Activated CD4-positive, alpha-beta T cell treated with anti-CD3 and anti-CD28 coated beads, Interleukin-2, amount 50 U/mL, for 48 hours (primary cell): ENCODE results near the gene ZNF610.

Source experiments
- DNase-seq, 2 experiments: peaks; one replicate each; pipeline ENCODE4 v3.0.0-alpha.2; 2020

ZNF610 gene

DNA sequence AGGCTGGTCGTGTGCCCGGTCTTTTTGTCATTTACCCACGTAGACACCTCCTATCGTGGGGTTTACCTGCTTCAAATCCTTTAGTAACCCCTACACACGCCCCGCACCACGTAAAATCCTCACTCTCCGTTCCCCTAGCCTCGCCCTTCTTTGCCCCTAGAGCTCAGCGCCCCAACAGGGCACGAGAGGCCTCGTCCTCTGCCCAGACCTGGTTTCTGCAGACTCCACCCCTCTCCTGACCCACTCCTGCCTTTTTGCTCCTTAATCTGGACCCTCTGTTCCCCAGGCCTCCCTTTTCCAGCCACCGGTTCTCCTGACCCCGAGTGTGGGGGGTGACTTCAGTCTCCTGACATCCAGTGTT is 62.0 kb downstream of the ZNF610 start:
- no peak for DNase-seq

DNA sequence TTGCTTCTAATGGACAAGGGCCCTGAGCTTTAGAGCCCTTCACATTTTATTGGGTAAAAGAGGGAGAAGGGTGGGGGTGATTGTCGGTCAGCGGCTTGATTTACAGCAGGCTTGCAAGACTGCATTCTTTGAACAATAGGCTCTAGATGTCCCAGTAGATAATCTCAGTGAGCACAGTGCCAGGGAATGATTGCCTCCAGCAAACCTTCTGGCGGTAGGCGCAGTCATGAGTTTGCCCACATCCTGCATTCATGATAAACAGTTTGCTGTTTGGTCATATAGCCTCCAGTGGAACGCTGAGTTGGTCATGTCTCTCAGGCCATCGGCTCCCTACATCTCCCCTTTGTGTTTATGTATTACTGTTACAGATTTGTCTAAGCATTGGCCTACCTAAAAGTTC is 74.2 kb downstream of the ZNF610 start:
- no peak for DNase-seq

DNA sequence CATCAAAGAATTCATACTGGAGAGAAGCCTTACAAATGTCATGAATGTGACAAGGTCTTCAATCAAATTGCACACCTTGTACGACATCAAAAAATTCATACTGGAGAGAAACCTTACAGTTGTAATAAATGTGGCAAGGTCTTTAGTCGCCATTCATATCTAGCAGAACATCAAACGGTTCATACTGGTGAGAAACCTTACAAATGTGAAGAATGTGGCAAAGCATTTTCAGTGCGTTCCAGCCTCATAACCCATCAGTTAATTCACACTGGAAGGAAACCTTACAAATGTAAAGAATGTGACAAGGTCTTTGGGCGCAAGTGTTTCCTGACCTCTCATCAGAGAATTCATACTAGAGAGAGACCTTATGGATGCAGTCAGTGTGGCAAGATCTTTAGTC is 79.7 kb downstream of the ZNF610 start:
- DNase-seq, result no peak
